NCI-H187 (cell line): ENCODE data around the gene MAMLD1.

Experiments
- DNase-seq, 2 experiments: peaks; one replicate each; lab custom pipeline; 2025; lab: John Stamatoyannopoulos, UW

MAMLD1 gene

DNA sequence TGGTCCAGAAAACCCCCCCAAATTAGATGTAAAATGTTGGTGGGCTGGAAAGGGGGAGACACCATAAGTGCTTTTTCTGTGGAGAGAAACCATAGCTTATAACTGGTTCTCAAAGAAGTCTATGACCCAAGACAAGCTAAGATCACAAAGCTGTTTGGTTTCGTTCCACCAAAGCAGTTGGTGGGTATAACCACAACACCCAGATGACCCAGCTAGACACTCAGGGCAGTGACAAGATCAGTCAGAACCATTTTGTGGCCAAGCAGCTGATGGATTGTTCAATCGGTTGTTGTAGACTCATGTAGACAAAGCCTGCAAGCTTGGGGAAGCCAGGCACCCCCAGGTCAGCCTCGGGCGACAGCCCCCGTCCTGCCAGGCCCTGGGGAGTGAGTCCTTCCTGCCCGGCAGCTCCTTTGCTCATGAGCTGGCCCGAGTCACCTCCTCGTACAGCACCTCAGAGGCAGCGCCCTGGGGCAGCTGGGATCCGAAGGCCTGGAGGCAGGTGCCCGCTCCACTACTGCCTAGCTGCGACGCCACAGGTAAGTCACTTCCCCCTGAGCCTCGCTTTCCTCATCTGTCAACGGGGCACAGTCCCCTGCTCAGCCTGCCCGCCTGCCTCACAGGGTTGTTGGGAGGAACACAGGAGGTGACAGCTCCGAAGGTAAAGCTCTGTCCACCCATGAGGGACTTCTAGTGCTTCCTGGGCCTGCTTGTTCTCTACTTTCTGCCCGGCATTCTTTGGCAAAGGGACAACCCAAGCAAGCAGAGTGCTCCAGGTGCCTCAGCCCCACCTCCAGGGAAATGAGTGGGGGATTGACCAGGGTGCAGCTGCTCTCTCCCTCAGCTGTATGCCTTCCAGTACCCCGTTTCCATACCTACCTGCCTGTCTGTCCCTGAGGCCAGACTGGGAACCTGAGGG is 140.1 kb downstream of the MAMLD1 start:
- no peak for DNase-seq

DNA sequence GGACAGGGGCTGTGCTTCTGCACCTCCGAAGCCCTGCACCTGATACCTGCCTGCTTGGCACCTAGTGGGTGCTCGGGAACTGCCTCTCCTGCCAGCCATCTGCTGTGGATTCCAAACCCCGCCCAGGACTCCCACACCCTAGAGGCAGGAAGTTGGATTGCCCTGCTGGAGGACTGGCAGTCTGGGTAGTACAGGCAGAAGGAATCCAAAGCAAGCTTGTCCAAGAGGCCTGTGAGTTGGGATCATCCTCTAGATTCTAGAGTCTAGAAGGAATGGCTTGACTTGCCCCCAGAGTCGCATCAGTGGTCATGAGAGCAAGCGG is 140.7 kb downstream of the MAMLD1 start:
- DNase-seq, result no peak

DNA sequence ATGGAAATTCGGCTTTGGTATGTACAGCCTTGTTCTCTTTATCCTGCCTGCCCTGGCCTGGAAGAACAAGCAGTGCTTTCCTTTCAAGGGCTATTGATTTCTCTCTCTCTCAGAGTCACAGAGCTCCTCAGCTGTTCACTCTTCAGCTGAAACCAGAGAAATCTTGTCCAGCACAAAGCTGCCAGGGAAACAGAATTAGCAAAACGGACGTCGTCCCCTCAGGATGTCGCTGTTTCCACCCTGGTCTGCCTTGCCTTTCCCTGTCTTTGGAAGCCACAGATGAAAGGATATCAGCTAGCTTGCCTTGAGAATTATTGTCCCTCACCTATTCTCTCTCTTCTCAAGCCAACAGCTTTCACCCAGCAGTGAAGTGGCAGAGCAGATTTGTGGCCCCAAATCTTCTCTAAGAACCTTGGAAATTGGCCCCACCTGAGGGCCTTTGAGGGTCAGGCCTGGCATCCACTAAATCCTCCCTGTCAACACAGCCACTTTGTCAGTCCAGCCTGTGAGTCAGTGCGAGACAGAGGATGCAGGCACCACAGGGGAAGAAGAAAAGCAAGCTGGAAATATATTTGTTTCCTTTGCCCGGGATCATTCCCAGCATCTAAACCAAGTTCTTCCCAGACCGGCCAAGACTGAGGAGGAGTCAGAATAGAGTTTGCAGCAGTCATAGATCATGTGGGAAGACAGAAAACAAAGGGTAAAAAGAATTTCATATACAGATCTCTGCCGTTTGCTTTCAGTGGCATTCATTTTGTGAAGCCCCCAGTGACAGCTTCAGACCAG is 141.5 kb downstream of the MAMLD1 start:
- DNase-seq, result peak; percentile 35 to 45

DNA sequence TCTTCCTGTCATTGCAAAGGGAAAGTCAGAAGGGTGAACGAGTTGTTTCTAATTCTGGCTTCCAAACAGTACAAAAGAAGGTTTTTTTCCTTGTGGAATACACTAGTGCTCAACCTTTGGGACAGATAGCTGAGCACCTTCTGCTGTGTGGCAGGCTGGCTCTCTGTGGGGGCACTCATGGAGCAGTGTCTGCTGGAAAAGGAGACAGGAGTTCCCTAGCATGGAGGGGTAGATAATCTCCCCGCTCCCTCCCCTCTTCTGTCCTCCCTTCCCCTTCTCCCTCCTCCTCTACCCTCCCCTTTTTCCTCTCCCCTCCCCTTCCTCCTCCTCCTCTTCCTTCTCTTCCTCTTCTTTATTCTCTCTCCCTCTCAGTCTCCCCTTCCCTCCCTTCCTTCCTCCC is 142.9 kb downstream of the MAMLD1 start:
- no peak for DNase-seq

DNA sequence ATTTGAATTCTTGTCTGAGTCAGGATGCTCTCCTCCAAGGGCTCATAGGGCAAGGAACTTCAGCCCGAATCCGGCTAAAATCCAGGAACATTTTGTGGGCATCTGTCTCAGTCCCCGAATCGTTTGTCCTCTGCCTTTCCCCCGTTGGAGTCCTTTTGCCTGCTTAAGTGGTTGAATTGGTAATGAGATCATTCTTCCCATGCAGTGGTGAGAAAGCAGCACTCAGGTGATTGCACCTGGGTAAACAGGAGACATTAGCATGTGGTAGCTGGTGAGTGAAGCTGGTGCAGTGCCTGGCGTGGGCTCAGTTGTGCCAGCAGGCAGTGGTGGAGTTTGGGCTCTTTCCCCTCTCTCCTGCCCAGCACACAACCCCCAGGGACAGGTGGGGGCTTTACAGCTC is 143.4 kb downstream of the MAMLD1 start:
- DNase-seq, result peak; percentile 37 to 53

DNA sequence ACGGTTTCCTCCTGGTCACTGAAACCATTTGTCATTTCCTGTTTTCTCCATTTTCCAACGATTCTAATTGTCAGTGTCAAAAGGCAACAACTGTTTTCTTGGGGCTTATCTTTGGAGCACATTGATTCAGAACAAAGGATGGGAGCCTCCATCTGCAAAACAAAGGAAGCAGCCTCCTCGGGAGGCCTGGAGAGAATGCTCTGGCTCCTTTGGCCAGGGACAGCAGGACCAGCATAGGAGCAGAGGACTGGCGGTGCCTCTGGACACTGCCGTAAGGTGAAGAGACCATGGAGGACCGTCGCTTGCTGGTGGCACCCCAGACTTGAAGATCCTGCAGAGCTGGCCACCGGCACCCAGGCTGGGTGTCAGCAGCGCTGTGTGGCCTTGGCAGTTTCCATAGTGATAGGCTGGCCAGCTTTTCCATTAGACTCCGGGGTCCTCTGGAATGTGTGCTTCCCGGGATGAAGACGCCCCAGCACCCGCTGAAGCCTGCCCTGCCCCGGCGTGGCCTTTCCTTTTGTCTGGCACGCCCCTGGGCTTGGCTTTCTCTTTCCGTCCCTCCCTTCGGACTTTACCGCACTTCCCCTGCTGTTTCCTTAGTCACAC is 144.2 kb downstream of the MAMLD1 start:
- no peak for DNase-seq

DNA sequence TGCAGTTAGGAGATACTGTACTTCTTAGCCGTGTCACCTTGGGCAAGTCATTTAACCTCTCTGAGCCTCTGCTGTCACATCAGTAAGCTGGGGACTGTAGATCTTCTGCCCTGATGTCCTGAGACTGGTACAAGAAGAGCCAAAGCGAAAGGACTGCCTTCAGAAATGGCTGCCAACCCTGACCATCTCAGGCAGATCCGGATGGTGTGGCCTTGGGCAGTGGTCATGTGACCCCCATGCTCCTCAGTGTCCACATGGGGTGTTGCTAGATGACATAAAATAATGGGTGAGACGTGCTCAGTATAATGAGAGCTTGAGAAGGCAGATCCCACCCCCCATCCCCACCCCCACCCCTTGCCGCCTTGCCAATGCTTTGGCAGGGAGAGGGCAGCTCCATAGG is 144.9 kb downstream of the MAMLD1 start:
- no peak for DNase-seq

DNA sequence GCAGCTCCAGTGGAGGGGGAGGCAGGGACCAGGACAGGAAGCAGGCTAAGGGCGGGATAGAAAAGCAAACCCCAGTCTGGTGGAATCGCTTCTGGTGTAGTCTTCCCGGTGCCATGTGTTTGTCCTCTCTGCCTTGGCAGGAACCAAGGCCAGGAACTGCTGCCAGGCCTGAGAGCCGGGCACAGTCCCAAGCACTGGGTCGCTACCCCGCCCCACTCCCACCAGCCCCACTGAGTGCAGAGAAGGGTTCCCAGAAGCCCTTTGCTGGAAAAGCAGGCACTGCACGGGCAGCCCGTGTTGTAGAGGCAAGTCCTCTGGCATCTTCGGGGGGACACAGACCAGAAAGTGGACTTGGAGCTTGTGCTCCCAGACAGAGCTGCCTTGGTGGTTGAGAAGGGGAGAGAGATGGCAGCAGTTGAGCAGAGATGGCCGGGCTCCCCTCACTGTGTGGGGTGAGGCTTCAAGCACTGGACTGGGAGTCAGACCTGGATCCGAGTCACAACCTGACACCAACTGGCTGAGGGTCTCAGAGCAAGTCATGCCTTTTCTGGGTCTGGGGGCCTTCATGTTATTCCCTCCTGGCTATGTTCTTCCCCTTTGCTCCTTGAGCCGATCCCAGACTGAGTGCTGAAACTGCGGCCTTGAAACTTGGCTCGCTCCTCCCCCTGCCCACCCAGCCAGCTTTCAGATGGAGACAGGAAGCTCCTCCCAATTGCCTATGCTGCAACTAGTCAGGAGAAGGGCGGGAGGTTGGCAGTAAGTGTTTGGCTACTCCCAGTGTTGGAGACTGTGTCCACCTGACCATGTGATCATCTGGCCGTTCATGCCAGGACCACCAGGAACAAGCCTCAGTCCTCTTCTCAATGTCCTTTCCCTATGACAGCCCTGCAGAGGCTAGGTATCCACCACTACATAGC is 145.6 kb downstream of the MAMLD1 start:
- DNase-seq, result no peak

DNA sequence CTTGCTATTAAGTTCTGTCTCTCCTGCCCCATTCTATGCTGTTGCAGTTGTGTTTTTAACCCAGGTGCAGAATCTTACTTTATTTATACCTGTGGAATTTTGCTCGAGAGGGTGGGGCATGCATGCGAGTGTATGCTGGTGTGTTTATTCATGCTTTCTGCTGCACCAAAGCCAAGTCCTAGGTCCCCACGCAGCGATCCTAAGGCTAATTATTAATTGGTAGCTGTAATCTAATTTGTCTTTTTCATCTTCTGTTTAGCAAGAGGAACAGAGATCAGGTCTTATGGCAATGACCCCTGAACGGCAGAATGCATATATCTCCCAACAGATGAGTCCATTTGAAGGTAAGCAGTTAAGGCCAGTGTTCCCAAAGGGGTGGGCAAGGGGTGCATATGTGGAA is 146.6 kb downstream of the MAMLD1 start:
- DNase-seq, result no peak

DNA sequence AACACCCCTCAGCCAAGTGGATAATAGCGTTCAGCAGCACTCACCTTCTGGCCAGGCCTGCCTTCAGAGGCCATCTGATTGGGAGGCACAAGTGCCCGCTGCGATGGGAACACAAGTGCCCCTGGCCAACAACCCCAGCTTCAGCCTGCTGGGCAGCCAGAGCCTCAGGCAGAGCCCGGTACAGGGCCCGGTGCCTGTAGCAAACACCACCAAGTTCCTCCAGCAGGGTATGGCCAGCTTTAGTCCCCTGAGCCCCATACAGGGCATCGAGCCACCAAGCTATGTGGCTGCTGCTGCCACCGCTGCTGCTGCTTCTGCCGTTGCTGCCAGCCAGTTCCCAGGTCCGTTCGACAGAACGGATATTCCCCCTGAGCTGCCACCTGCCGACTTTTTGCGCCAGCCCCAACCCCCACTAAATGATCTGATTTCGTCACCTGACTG is 149.4 kb downstream of the MAMLD1 start:
- DNase-seq, result no peak

DNA sequence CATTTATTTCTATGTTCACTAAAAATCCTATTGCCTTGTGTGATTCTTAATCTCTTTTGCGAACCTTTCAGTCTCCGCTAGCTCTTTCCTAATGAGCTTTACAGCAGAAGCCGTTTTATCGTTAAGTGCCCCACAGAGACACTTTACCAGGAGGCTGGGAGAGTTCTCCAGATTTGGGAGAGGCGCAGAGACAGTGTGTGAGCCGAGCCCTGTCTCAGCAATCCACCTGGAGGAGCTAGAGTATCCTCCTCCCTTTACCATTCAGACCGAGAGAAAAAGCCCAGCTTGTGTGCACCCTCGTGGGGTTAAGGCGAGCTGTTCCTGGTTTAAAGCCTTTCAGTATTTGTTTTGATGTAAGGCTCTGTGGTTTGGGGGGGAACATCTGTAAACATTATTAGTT is 150.4 kb downstream of the MAMLD1 start:
- peak; percentile 19 to 33 for DNase-seq

DNA sequence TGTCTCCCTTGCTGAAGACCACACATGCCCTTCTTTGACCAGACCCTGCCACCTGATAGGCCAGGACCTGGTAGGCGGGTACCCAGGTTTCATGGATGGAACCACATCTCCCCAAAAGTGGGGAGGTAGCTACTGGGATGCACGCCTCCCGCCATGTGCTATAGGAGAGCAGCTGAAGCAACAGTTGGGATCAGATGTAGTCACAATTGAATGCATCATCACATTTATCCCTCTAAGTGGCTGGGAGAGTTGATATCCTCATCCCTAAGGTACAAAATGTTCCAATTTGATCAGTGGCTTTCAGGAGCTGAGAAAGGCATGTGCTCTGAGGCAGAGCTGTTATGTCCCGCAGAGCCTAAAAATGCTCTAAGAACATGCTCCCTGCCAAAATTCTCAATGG is 151.3 kb downstream of the MAMLD1 start:
- DNase-seq, result no peak

DNA sequence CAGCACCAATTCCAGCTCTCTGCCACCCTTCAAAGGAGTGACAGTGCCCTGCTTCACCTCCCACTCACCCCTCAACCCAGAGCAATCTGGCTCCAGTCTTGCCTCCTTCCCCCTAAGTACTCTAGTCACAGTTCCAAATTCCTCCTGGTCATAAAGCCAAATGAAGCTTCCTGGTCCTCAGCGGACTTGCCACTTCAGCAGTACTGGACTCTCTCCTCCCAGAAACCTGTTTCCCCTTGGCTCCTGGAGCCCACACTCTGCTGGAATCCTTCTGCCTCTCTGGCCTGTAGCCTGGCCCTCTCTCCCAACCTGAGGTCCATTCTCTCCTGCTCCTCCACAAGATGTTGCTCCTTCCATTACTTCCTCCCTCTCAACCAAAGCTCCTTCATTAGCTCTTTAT is 152.7 kb downstream of the MAMLD1 start:
- no peak for DNase-seq

DNA sequence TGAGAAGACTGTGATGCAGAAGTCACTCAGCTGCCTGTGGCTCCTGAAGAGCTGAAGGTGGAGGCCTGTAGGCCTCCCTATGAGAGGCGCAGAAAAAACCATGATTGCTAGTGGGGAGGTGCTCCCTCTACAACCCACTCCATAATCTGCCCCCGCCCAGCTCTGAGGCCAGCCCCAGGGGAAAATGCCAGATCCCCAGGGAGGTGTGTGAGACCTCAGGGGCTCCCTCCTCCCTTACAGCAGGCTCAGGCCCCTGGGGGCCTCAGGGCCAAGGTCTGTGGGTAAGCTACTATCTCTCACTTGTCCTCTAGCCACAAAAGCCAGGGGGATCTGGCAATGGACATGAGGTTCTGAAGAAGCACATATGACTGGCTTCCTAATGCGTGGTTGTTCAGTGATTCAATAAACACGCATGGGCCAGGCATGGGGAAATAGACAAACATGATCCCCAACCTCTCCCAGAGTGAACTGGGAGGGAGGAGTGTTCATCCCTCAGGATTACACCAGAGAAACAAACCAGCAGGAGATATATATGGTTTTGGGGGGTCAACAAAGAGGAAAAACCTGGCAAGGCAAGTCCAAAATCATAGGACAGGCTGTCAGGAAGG is 154.3 kb downstream of the MAMLD1 start:
- DNase-seq, result no peak

DNA sequence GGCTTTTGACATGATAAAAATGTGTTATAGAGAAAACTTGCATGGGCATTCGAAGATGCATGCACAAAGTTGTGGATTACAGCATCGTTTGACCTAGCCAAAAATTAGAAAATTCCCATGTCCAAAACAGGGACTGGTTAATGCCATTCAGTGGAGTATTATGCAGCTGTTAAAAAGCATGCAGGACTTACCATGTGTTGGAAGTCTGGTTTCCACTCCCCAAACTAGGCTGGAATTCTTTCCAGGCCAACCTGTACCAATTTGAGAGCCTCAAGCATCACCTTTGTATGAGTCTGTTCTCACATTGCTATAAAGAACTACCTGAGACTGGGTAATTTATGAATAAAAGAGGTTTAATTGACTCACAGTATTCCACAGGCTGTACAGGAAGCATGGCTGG is 159.4 kb downstream of the MAMLD1 start:
- DNase-seq, result no peak

DNA sequence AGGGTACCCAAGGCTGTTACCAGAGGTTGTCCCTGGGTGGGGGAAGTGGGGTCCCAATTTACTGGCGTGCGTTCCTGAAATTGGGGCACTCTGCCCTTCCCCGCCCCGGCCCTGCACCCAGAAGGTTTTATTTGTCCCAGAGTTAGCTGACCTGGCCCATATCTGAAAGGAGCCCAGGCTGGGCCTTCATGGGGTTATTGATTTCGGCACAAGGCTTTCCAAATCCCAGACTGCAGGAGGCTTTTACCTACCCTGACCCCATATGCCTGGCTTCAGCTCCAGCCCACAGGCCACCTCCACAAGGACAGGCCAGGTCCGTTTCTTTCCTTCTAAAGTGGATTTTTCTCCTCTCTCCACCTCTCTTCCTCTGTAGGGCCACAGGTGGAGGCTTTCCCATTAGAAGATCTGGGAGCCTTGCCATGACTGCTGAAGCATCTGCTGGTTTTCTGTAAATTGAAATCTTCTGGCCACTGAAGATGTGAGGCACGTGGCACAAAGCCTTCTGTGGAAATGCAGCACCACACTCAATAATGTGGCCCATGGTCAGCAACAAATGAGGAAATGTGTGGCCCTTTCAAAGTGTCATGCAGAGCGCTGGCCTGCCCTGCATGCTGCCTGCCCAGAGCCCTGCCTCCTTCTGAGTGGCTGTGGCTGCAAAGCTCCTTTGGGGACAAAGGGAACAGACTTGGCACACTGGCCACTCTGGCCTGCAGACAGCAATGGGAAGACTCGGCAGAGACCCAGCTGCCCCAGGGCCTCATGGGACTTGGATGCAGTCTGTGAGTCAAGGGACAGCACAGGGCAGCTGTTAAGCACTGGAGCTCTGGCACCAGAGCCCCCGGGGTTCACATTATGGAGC is 162.2 kb downstream of the MAMLD1 start:
- no peak for DNase-seq

DNA sequence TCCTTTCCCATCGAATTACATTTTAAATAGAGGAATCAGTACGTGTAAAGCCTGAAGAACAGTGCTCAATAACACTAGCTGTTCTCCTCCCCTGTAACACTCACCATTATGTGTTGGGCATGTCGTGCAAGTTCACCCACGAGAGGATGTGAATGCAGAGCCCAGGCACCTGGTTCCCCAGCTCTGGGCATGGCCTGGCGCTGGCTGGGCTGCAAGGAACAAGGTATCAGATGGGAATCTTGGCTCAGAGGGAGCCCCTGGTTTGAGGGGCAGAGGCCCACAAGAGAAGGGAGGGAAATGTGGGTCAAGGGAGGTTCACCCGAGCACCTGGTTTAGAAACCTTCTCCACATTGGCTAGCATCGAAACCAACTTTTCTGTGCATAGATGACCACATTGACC is 163.6 kb downstream of the MAMLD1 start:
- DNase-seq, result no peak

DNA sequence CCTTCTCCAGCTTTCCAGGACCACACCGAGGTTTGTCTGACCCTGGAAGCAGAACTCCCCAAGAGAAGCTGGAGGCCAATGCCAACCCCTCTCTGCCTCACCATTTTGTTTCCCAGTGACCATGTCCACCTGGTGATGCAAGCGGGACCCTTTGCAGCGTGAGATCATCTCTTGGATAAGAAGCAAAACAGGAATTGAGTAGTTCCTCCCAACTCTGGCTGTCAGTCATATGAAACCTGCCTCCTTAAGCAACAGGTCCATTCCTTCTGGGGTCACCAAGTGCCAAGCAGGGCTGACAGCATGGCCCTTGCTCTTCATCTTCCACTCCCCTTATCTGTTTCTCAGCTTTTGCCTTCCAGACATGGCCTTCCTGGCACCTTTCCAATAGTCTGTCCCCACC is 164.0 kb downstream of the MAMLD1 start:
- no peak for DNase-seq

DNA sequence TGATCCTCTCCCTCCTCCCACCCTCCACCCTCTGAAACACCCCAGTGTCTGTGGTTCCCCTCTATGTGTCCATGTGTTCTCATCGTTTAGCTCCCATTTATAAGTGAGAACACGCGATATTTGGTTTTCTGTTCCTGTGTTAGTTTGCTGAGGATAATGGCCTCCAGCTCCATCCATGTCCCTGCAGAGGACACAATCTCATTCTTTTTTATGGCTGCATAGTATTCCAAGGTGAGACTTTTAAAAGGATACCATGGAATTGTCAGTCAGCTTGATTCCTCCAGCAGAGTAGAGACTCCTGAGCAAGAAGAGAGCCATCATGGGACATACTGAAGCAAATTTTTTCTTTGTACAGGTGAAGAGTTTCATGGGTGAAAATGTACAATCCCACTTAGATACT is 166.5 kb downstream of the MAMLD1 start:
- DNase-seq, result no peak

DNA sequence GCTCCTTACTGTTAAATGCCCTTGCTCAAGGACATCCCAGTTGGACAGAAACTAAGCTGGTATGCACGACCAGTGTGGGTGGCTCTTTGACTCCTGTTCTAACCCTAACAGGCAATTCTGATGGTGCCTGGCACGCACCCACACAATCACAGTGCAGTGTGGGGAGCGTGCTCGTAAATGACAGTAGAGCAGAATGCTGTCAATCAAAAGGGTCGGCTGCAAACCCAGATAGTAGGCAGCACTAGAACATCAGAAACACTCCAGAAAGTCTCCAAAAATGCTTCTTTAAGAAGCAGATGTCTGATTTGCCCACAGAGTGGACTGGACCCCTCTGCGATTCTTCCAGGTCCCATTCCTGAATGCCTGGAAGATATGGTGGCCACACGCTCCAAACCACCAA is 167.7 kb downstream of the MAMLD1 start:
- DNase-seq, result no peak
